IMR-90 (cell line): Measurements from ENCODE around the gene ABHD12.

Experiments used
- CTCF ChIP-seq: conservative IDR thresholded peaks from 2 replicates; pipeline ENCODE4 v1.5.1; 2012; ENCODE audit warnings: mild to moderate bottlenecking, low read depth, low read length, improper control_type of control experiment
- RCOR1 ChIP-seq: IDR thresholded peaks from 2 replicates; pipeline ENCODE4 v1.6.1; 2012; ENCODE audit warnings: mild to moderate bottlenecking, low read length, improper control_type of control experiment; ENCODE audit not compliant: insufficient replicate concordance

DNA sequence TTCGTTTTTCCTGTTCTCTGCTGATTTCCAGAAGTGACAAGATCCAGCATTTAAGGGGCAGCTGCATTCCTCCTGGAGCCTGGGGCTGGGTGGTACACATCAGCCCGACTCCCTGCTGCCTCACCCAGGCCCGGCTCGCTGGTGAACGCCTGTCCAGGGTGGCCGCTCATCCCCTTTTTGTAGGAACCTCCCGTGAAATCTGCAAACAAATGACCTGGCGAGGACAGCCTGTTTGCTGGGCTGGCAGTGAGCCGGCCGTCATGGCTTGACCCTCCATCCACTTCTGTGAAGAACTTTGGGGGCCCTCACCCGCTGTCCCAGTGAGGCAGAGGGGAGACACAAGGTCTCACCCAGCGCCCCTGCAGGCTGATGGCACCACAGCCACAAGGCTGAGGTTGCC is 103.7 kb downstream of the ABHD12 start:
- TF ChIP-seq CTCF (no peak), RCOR1 (no peak)
